K562 (cell line): ENCODE data around the gene KLHL12. TPM values are rescaled to one million over a fixed set of nuclear protein-coding genes. Genes with fewer than 3 reads are reported as not detected.

Experiments used
- ARHGAP35 ChIP-seq: fragments of 450-650 bp; IDR thresholded peaks from 2 replicates; pipeline ENCODE4 v1.6.1; 2018; ENCODE audit not compliant: partially characterized antibody
- CEBPB ChIP-seq: fragments of 450-650 bp; IDR thresholded peaks from 2 replicates; pipeline ENCODE4 v1.6.1; 2016; ENCODE audit warnings: missing genetic modification characterization, missing compliant biosample characterization
- CTBP1 ChIP-seq: fragments of 450-650 bp; IDR thresholded peaks from 2 replicates; pipeline ENCODE4 v1.6.1; 2016; ENCODE audit warnings: borderline replicate concordance
- FOS ChIP-seq: IDR thresholded peaks from 3 replicates; pipeline ENCODE4 v1.6.1; 2011; ENCODE audit not compliant: insufficient read length; ENCODE audit errors: extremely low read depth
- GATAD2B ChIP-seq: fragments of 450-650 bp; IDR thresholded peaks from 2 replicates; pipeline ENCODE4 v1.6.1; 2017; ENCODE audit warnings: mild to moderate bottlenecking, borderline replicate concordance
- JUN ChIP-seq, 2 experiments: sonication (generic) in 1 of 2; formaldehyde crosslinking in 1 of 2; IDR thresholded peaks; 2 replicates each; pipeline versions ENCODE4 v1.6.1 to v1.8.0; 2012 to 2022; ENCODE audit warnings: borderline replicate concordance in 2 of 2, mild to moderate bottlenecking in 2 of 2, improper control_type of control experiment in 1 of 2, low read depth in 1 of 2, low read length in 1 of 2, missing genetic modification reagents in 1 of 2
- MECOM ChIP-seq: fragments of 250-450 bp; sonication (Bioruptor Pico); IDR thresholded peaks from 2 replicates; pipeline ENCODE4 v1.8.0; 2022; ENCODE audit warnings: inconsistent platforms
- MTA3 ChIP-seq: fragments of 450-650 bp; formaldehyde crosslinking; IDR thresholded peaks from 2 replicates; pipeline ENCODE4 v1.6.1; 2017; ENCODE audit warnings: mild to moderate bottlenecking, borderline replicate concordance
- MYC ChIP-seq, 2 experiments: fragments of 250-450 bp in 1 of 2; sonication (Bioruptor Pico) in 1 of 2; IDR thresholded peaks; 2 replicates each; pipeline versions ENCODE4 v1.5.1 to v1.6.1; 2012 to 2021; ENCODE audit warnings: low read depth in 2 of 2, borderline replicate concordance in 1 of 2, improper control_type of control experiment in 1 of 2, low read length in 1 of 2, mild to moderate bottlenecking in 1 of 2, moderate library complexity in 1 of 2
- NFIX ChIP-seq: fragments of 250-450 bp; sonication (Bioruptor Pico); IDR thresholded peaks from 2 replicates; pipeline ENCODE4 v1.4.0; 2020; ENCODE audit warnings: low read depth, mild to moderate bottlenecking, moderate library complexity
- NR4A1 ChIP-seq, 2 experiments: fragments of 250-450 bp in 1 of 2; fragments of 450-650 bp in 1 of 2; sonication (Bioruptor Pico) in 1 of 2; IDR thresholded peaks; 2 replicates each; pipeline versions ENCODE4 v1.4.0 to v1.6.1; 2016 to 2020; ENCODE audit warnings: mild to moderate bottlenecking in 2 of 2, missing compliant biosample characterization in 1 of 2, missing genetic modification characterization in 1 of 2, moderate library complexity in 1 of 2
- TSHZ1 ChIP-seq: fragments of 250-450 bp; sonication (Bioruptor Pico); IDR thresholded peaks from 2 replicates; pipeline ENCODE4 v1.4.0; 2020; ENCODE audit warnings: mild to moderate bottlenecking, moderate library complexity
- VEZF1 ChIP-seq: fragments of 200-800 bp; sonication (Bioruptor generic); IDR thresholded peaks from 2 replicates; pipeline ENCODE4 v1.6.1; 2017; ENCODE audit warnings: missing genetic modification characterization, missing compliant biosample characterization
- ZEB2 ChIP-seq: fragments of 450-650 bp; IDR thresholded peaks from 2 replicates; pipeline ENCODE4 v1.6.1; 2016
- ZNF3 ChIP-seq: fragments of 250-450 bp; sonication (Bioruptor Pico); IDR thresholded peaks from 2 replicates; pipeline ENCODE4 v1.5.0; 2021; ENCODE audit warnings: mild to moderate bottlenecking, moderate library complexity
- polyA plus RNA-seq, 8 experiments: library from polyadenylated mRNA; depleted of rRNA in 4 of 8; stranded (reverse) in 5 of 8; unstranded in 3 of 8; fragments of >200 nt; fragmentation: Nextera tagmentation in 2 of 8; fragmentation: Illumina TruSeq in 1 of 8; extraction: Ambion mirVana in 2 of 8; extraction: Trizol in 1 of 8; gene quantifications; 2 replicates each; pipeline versions ENCODE4 v1.2.1 to v1.2.3, GENCODE V29; 2011 to 2014; ENCODE audit warnings: inconsistent platforms in 1 of 8, missing spikeins in 1 of 8
- total RNA-seq, 7 experiments: library from RNA; depleted of rRNA in 6 of 7; stranded (reverse); fragments of >200 nt in 6 of 7; fragmentation: Illumina TruSeq in 2 of 7; extraction: Trizol in 2 of 7; gene quantifications; 2 replicates each; pipeline versions ENCODE4 v1.2.1 to v1.2.3, GENCODE V29; 2011 to 2021; ENCODE audit warnings: low replicate concordance in 1 of 7
- TF ChIP-seq, protein P1 (sequence below): fragments of 450-650 bp; IDR thresholded peaks from 2 replicates; pipeline ENCODE4 v1.7.1; 2018; ENCODE audit warnings: mild to moderate bottlenecking, low read depth; ENCODE audit not compliant: partially characterized antibody
- TF ChIP-seq, protein P2 (sequence below): fragments of 450-650 bp; formaldehyde crosslinking; IDR thresholded peaks from 2 replicates; pipeline ENCODE4 v1.4.0; 2020; ENCODE audit warnings: mild to moderate bottlenecking, moderate library complexity

The KLHL12 gene
- total and polyA plus RNA-seq, 9 of the 15 experiments (the other 6 are each of a cell fraction or from before 2014, with no cell fraction given), result 23.1 to 85.1 (median 35.0) TPM

DNA sequence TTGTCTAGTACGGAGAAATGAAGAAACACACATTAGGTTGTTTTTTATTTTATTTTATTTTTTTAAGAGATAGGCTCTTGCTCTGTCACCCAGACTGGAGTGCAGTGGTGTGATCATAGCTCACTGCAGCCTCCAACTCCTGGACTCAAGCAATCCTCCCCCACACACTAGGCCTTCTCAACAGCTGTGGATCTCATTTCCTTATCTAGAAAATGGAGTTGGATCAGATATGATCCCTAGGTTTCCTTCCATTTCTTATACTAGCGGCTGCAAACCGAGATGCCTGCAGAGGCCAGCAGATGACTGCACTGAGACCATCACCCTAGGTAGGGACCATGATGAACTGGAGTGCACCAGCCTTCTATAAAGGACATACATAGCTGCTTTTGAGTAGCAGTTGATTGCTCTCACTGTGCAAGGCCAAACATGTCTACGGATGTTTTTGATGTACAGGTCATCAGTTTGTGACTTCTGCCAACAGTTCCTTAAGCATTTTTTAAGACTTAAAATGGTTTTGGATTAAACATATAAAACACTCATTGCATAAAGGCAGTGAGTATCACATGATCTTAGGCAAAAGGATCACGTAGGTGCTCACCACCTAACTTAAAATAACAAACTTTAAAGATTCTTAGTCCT lies 11.4 kb upstream of the KLHL12 start (continued):
- TF ChIP-seq, protein P1, sequence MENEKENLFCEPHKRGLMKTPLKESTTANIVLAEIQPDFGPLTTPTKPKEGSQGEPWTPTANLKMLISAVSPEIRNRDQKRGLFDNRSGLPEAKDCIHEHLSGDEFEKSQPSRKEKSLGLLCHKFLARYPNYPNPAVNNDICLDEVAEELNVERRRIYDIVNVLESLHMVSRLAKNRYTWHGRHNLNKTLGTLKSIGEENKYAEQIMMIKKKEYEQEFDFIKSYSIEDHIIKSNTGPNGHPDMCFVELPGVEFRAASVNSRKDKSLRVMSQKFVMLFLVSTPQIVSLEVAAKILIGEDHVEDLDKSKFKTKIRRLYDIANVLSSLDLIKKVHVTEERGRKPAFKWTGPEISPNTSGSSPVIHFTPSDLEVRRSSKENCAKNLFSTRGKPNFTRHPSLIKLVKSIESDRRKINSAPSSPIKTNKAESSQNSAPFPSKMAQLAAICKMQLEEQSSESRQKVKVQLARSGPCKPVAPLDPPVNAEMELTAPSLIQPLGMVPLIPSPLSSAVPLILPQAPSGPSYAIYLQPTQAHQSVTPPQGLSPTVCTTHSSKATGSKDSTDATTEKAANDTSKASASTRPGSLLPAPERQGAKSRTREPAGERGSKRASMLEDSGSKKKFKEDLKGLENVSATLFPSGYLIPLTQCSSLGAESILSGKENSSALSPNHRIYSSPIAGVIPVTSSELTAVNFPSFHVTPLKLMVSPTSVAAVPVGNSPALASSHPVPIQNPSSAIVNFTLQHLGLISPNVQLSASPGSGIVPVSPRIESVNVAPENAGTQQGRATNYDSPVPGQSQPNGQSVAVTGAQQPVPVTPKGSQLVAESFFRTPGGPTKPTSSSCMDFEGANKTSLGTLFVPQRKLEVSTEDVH, result no peak
- 0 out of 2 replicates have a peak, but pooled peaks have one; percentile 22 for TF ChIP-seq JUN (IDR thresholded peaks at IDR 0.05; ENCODE audit: borderline replicate concordance, low read depth, low read length)
- TF ChIP-seq JUN (CRISPR knock-in tag; IDR thresholded peaks at IDR 0.05; ENCODE audit: borderline replicate concordance), result no peak
- TF ChIP-seq CTBP1, result peak; percentile 88
- TF ChIP-seq ZEB2, result peak; percentile 70
- TF ChIP-seq, protein P2, sequence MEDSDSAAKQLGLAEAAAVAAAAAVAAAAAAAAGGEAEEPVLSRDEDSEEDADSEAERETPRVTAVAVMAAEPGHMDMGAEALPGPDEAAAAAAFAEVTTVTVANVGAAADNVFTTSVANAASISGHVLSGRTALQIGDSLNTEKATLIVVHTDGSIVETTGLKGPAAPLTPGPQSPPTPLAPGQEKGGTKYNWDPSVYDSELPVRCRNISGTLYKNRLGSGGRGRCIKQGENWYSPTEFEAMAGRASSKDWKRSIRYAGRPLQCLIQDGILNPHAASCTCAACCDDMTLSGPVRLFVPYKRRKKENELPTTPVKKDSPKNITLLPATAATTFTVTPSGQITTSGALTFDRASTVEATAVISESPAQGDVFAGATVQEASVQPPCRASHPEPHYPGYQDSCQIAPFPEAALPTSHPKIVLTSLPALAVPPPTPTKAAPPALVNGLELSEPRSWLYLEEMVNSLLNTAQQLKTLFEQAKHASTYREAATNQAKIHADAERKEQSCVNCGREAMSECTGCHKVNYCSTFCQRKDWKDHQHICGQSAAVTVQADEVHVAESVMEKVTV, result peak; percentile 63
- peak; percentile 59; the same call in 1 of the 2 replicates for TF ChIP-seq MTA3
- no peak for TF ChIP-seq NFIX (CRISPR knock-in tag)
- TF ChIP-seq NR4A1 (CRISPR knock-in tag; IDR thresholded peaks at IDR 0.05), result no peak
- TF ChIP-seq NR4A1 (tag; IDR thresholded peaks at IDR 0.05), result no peak
- peak; percentile 75; the same call in 1 of the 2 replicates for TF ChIP-seq GATAD2B
- TF ChIP-seq CEBPB (tag), result no peak
- TF ChIP-seq ZNF3 (CRISPR knock-in tag), result no peak
- no peak for TF ChIP-seq MECOM
- TF ChIP-seq FOS, result no peak
- TF ChIP-seq TSHZ1 (CRISPR knock-in tag), result no peak
- peak; percentile 54; the same call in 1 of the 2 replicates for TF ChIP-seq VEZF1 (CRISPR knock-in tag)
- TF ChIP-seq ARHGAP35, result no peak
- no peak; the same call in 1 of the 2 replicates for TF ChIP-seq MYC (IDR thresholded peaks at IDR 0.05; ENCODE audit: low read depth, low read length)
- no peak for TF ChIP-seq MYC (CRISPR knock-in tag; IDR thresholded peaks at IDR 0.05; ENCODE audit: borderline replicate concordance, low read depth)
